Measurements from ENCODE around the gene SLC9A4.

SLC9A4 gene

DNA sequence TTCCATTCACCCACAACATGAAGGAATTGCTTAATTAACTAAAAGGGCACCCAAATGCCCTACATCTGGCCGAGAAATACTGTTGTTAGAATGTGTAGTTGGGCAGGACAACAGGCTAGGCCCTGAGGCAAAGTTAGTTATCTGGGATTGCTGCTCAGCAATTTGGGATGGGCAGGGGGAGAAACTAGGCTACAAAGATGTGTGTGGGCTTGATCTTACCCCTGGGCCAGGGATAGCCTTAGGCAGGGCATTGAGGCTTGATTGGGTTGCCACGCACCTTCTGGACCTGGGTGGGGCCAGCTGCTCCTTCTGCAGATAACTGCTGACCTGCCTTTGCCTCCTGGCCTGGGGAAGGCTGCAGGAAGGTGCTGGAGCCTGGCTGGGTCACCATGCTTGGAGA, 40.6 kb upstream of the SLC9A4 start:
- no peak for DNase-seq (ENCODE audit: low read depth in 1 of 2, low spot score in 1 of 2)
- Histone ChIP-seq H3K27me3 (ENCODE audit: insufficient read depth, poor library complexity, severe bottlenecking) (no peaks in the 10 kb centered on the region), H3K4me3 (replicated peaks; ENCODE audit: insufficient read depth, low read length) (no peak overlapping the region), H3K27ac (replicated peaks) (no peak overlapping the region)
- no peak for TF ChIP-seq GABPA (IDR thresholded peaks at IDR 0.05; ENCODE audit: low read depth)
- TF ChIP-seq SPI1 (IDR thresholded peaks at IDR 0.05; ENCODE audit: borderline replicate concordance, low read depth): no peak
- TF ChIP-seq, protein P1, sequence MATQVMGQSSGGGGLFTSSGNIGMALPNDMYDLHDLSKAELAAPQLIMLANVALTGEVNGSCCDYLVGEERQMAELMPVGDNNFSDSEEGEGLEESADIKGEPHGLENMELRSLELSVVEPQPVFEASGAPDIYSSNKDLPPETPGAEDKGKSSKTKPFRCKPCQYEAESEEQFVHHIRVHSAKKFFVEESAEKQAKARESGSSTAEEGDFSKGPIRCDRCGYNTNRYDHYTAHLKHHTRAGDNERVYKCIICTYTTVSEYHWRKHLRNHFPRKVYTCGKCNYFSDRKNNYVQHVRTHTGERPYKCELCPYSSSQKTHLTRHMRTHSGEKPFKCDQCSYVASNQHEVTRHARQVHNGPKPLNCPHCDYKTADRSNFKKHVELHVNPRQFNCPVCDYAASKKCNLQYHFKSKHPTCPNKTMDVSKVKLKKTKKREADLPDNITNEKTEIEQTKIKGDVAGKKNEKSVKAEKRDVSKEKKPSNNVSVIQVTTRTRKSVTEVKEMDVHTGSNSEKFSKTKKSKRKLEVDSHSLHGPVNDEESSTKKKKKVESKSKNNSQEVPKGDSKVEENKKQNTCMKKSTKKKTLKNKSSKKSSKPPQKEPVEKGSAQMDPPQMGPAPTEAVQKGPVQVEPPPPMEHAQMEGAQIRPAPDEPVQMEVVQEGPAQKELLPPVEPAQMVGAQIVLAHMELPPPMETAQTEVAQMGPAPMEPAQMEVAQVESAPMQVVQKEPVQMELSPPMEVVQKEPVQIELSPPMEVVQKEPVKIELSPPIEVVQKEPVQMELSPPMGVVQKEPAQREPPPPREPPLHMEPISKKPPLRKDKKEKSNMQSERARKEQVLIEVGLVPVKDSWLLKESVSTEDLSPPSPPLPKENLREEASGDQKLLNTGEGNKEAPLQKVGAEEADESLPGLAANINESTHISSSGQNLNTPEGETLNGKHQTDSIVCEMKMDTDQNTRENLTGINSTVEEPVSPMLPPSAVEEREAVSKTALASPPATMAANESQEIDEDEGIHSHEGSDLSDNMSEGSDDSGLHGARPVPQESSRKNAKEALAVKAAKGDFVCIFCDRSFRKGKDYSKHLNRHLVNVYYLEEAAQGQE (IDR thresholded peaks at IDR 0.05; ENCODE audit: insufficient replicate concordance, low read depth): no peak
- TF ChIP-seq, protein P2, sequence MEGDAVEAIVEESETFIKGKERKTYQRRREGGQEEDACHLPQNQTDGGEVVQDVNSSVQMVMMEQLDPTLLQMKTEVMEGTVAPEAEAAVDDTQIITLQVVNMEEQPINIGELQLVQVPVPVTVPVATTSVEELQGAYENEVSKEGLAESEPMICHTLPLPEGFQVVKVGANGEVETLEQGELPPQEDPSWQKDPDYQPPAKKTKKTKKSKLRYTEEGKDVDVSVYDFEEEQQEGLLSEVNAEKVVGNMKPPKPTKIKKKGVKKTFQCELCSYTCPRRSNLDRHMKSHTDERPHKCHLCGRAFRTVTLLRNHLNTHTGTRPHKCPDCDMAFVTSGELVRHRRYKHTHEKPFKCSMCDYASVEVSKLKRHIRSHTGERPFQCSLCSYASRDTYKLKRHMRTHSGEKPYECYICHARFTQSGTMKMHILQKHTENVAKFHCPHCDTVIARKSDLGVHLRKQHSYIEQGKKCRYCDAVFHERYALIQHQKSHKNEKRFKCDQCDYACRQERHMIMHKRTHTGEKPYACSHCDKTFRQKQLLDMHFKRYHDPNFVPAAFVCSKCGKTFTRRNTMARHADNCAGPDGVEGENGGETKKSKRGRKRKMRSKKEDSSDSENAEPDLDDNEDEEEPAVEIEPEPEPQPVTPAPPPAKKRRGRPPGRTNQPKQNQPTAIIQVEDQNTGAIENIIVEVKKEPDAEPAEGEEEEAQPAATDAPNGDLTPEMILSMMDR (IDR thresholded peaks at IDR 0.05; ENCODE audit: insufficient read depth, low read length): no peak
- no peak for TF ChIP-seq POLR2AphosphoS5 (IDR thresholded peaks at IDR 0.05; ENCODE audit: low read depth)

DNA sequence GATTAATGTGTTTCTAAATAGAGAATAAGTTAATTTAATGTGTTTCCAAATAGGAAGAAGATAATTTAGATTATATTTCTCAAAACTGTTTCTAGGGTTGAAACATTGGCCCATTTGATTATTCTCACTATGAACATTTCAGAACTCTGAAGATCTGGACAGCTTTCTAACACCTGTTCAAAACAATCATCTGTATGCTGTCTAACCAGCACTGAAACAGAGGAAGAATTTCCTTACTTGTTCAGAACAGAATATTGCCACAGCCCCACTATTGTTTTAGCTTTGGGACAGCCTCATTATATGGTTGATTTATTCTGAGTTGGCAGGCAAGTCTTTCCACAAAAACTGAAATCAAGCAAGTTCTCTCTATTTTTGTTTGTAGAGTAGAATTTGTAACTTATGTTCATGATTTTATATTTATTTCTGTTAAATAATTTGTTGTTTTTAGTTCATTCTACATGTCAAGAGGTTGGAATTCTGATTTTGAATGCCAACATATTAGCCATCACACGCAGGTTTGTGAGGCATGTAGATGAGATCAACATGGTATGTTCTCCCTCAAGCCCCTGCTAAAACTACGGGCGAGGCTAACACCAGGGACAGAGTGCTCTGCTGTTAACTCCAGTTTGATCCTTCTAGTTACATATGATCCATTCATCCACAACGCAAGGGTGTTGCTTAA, 38.9 kb upstream of the SLC9A4 start:
- H3K27ac ChIP-seq (replicated peaks): no peak overlapping the region
- no peaks in the 10 kb centered on the region for H3K27me3 ChIP-seq (ENCODE audit: insufficient read depth, poor library complexity, severe bottlenecking)
- no peak for DNase-seq (ENCODE audit: low read depth in 1 of 2, low spot score in 1 of 2)
- TF ChIP-seq GABPA (IDR thresholded peaks at IDR 0.05; ENCODE audit: low read depth): no peak
- TF ChIP-seq, protein P1 (IDR thresholded peaks at IDR 0.05; ENCODE audit: insufficient replicate concordance, low read depth): peak; percentile 25
- no peak overlapping the region for H3K4me3 ChIP-seq (replicated peaks; ENCODE audit: insufficient read depth, low read length)

DNA sequence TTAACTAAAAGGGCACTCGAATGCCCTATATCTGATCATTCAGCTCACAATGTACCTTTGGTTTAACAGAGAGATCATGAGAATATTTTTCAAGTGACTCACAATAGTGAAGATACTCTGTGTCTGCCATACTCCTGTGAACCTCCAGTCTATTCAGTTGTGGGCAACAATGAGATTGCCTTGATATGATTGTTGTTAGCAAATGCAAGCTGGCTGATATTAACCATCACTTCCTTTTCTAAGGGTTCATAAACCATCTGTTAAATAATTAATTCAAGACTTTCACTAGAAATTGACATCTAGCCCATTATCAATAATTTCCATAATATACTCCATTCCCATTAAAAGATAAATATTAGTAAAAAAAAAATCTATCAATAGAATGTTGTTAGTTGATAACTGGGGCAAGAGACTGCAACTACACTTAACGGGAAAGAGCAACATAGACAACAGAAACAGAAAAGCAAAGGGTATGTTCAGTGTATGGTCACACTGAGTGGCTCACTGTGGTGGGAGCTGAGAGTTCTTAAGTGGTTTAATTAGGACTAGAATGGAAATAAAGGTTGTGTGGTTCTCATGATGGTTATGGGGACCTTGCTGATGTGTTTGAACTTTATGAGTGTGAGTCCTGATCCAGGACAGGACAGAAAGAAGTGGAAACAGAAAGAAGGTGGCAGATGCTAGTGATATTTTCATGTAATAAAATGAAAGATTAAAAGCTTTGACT, 38.2 kb upstream of the SLC9A4 start:
- H3K4me3 ChIP-seq (replicated peaks; ENCODE audit: insufficient read depth, low read length): no peak overlapping the region
- no peaks in the 10 kb centered on the region for H3K27me3 ChIP-seq (ENCODE audit: insufficient read depth, poor library complexity, severe bottlenecking)
- TF ChIP-seq, protein P1 (IDR thresholded peaks at IDR 0.05; ENCODE audit: insufficient replicate concordance, low read depth): no peak
- TF ChIP-seq GABPA (IDR thresholded peaks at IDR 0.05; ENCODE audit: low read depth) (no peak), SPI1 (IDR thresholded peaks at IDR 0.05; ENCODE audit: borderline replicate concordance, low read depth) (no peak), POLR2AphosphoS5 (IDR thresholded peaks at IDR 0.05; ENCODE audit: low read depth) (no peak)
- TF ChIP-seq, protein P2 (IDR thresholded peaks at IDR 0.05; ENCODE audit: insufficient read depth, low read length): no peak
- no peak for DNase-seq (ENCODE audit: low read depth in 1 of 2, low spot score in 1 of 2)
- no peak overlapping the region for H3K27ac ChIP-seq (replicated peaks)

Data from HL-60 (cell line).